Dendritic cell treated with granulocyte-macrophage colony-stimulating factor and Interleukin-4, amounts not matched to agents 40 ng/mL and 50 ng/mL, for 4 days (primary cell): ENCODE results near the gene CATSPERB.

Experiments used
- H3K27ac Mint-ChIP-seq: one replicate; pipeline ENCODE4 v1.8.0; 2022; ENCODE audit warnings: mild to moderate bottlenecking, mixed read lengths
- H3K27me3 Mint-ChIP-seq: one replicate; pipeline ENCODE4 v1.8.0; 2022; ENCODE audit warnings: mild to moderate bottlenecking, mixed read lengths
- H3K36me3 Mint-ChIP-seq: one replicate; pipeline ENCODE4 v1.8.0; 2022; ENCODE audit warnings: low read depth, mixed read lengths
- H3K4me1 Mint-ChIP-seq: one replicate; pipeline ENCODE4 v1.8.0; 2022; ENCODE audit warnings: low read depth, mixed read lengths
- H3K4me3 Mint-ChIP-seq: one replicate; pipeline ENCODE4 v1.8.0; 2022; ENCODE audit warnings: mild to moderate bottlenecking, moderate library complexity, mixed read lengths
- H3K9me3 Mint-ChIP-seq: one replicate; pipeline ENCODE4 v1.8.0; 2022; ENCODE audit warnings: mixed read lengths
- intact Hi-C: fragments of 100-400 bp; cut with micrococcal nuclease; formaldehyde crosslinking; loops from one replicate; pipeline ENCODE4 v1.15.0; 2022

Gene CATSPERB

GRCh38 chr14:91731986-91732385, at the start of gene CATSPERB:
CATSPERB (minus strand) TSS chr14:91732086; CDS start chr14:91729479, 2,607 bp downstream.
- intact Hi-C loops, result no loop called here
- no peak within 1 kb of the TSS for H3K4me3 Mint-ChIP-seq
- H3K9me3 Mint-ChIP-seq, result no peaks in the 10 kb centered on the region
- H3K27me3 Mint-ChIP-seq, result peaks cover 3% of the 10 kb centered on the region
- H3K27ac Mint-ChIP-seq, result no peak within 1 kb of the TSS
- H3K4me1 Mint-ChIP-seq, result no peaks in the 10 kb centered on the region
- H3K36me3 Mint-ChIP-seq, result no peaks in the 10 kb centered on the region

DNA sequence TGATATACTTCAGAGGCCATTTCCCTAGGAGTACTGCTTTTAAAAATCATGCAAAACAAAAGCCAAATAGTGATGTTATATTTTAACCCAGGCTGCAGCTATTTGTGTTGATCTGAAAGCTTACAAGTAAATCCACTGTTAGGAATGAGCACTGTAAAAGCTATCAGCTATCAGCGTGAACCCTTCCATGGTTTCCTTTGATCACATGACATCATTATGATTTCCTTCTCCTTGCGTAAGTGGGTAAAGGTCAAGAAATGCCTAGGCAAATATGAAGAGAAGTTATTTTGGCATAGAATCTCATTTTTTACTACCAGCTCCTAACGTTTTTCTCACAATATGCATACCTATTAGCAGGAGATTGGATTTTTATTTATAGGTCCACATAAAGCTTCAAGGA, 48.6 kb upstream of the CATSPERB start:
- intact Hi-C loops, result no loop called here
- Mint-ChIP-seq H3K4me1 (no peaks in the 10 kb centered on the region), H3K4me3 (no peak overlapping the region), H3K27me3 (no peaks in the 10 kb centered on the region), H3K27ac (no peak overlapping the region), H3K36me3 (no peaks in the 10 kb centered on the region), H3K9me3 (no peaks in the 10 kb centered on the region)

DNA sequence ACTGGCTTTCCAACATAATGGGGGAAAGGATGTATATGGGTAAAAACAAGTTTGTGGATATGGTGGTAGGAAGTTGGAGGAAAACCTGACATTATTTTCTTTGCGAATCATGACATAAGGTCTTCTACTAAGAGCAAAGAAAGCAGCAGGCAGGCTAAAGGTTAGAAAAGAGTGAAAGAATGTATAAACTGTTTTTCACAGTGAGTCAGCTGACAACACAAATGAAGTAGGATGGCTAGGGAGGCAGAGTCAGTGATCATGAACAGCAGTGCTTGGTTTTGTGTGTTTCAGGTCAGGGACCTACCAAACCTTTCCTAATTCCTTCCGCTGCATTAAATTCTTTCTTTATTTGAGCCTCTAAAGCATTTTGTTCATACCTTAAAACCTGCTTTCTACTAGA, 46.3 kb upstream of the CATSPERB start:
- H3K27ac Mint-ChIP-seq, result no peak overlapping the region
- H3K4me1 Mint-ChIP-seq, result peaks cover 11% of the 10 kb centered on the region
- no peaks in the 10 kb centered on the region for H3K9me3 Mint-ChIP-seq
- peaks cover 4% of the 10 kb centered on the region for H3K27me3 Mint-ChIP-seq
- no peak overlapping the region for H3K4me3 Mint-ChIP-seq
- no peaks in the 10 kb centered on the region for H3K36me3 Mint-ChIP-seq
- intact Hi-C loops, result no loop called here

- Mint-ChIP-seq H3K4me3 (no peak overlapping the region), H3K9me3 (no peaks in the 10 kb centered on the region), H3K36me3 (no peaks in the 10 kb centered on the region), H3K27me3 (peaks cover 5% of the 10 kb centered on the region), H3K4me1 (peaks cover 11% of the 10 kb centered on the region), H3K27ac (no peak overlapping the region)
- intact Hi-C loops, result no loop called here
Observed at GRCh38 chr14:91774140-91775096, 42.5 kb upstream of the CATSPERB start.

DNA sequence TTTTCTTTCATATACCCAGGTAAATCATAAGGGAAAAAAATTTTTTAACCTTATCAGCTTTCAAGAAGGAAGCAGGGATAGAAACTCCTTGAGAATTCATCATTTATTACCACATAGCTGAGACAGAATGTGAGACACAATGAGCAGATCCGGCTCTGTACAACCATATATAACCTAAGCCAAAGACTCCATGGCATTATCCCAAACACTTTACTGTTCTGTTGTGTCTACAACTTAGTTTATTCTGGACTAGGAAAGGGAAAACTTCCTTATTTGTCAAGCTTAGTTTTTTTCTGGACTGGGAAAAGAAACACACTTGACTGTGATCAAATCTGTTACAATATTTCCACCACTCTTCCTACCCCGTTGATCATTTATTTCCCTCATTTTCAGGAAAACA, 38.3 kb upstream of the CATSPERB start:
- Mint-ChIP-seq H3K9me3 (no peaks in the 10 kb centered on the region), H3K27ac (no peak overlapping the region), H3K4me1 (peaks cover 11% of the 10 kb centered on the region), H3K4me3 (no peak overlapping the region), H3K27me3 (peaks cover 5% of the 10 kb centered on the region), H3K36me3 (no peaks in the 10 kb centered on the region)
- intact Hi-C loops, result no loop called here

DNA sequence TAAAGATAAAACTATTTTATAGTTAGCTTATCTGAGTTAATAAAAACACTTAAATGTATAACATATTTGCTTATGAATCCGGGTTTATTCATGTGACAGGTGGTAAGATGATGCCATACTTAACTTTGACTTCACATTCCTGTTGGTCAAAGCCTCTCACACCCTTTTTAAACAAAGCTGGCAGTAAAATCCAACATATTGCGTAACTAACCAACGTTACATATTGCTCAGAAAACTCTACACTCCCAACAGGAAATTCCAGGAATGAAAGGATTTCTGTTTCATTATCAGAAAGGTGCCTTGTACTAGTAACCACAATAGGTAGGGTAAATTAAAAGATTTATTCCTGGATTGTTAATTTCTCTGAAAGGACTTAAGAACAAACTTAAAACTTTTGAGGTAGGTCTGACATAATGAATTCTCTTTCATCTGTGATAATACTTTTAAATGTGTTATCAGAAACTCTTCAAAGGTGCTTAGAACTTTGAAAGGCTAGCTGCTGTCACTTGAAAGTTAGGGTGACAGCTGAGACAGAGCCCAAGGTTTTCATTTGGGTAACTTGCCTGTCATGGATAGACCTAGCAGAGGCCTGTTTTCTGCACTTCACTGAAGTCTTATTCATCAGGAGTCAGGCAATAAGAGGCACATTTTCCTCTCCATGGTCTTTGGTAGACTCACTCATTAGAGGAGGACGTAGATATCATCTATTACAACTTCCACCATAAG, 23.8 kb upstream of the CATSPERB start:
- no peak overlapping the region for H3K27ac Mint-ChIP-seq

GRCh38 chr14:91754819-91755218, 22.9 kb upstream of the CATSPERB start:
- Mint-ChIP-seq H3K4me1 (no peaks in the 10 kb centered on the region), H3K4me3 (no peak overlapping the region), H3K27ac (no peak overlapping the region), H3K36me3 (no peaks in the 10 kb centered on the region), H3K9me3 (peaks cover 9% of the 10 kb centered on the region), H3K27me3 (no peaks in the 10 kb centered on the region)
- intact Hi-C loops, result no loop called here

More for the DNA sequence above, 23.8 kb upstream of the CATSPERB start:
- no peaks in the 10 kb centered on the region for H3K4me1 Mint-ChIP-seq
- H3K4me3 Mint-ChIP-seq, result no peak overlapping the region
- no peaks in the 10 kb centered on the region for H3K36me3 Mint-ChIP-seq
- intact Hi-C loops, result no loop called here
- H3K27me3 Mint-ChIP-seq, result no peaks in the 10 kb centered on the region
- peaks cover 18% of the 10 kb centered on the region for H3K9me3 Mint-ChIP-seq

- H3K36me3 Mint-ChIP-seq, result no peaks in the 10 kb centered on the region
Observed at GRCh38 chr14:91754185-91754584, 22.3 kb upstream of the CATSPERB start.

DNA sequence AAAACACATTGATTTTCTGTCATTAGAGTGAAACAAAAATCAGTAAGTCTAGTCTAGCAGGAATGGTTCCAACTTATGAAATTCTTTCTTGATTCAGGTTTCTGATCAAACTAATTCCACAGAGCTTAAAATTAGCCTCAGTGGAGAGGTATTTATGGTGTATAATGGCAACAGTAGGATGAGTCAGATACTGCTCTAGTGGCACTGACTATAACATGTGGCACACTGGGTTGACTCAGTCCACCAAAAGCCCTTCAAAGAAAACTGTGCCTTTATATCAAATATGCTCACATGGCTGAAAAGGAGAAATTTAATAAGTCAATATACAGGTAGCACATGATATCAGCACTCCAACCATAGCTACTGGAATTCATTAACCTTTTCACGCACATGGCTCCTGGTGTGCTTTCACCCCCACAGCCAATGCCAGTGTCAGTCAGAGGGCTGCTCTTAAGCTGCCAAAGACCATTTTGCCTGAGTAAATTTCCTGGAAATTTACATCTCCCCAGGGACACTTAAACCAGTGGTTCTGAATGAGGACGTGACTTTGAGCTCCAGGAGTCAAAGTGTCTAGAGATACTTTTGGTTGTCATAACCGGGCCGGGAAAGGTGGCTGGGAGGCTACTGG, 21.7 kb upstream of the CATSPERB start:
- H3K9me3 Mint-ChIP-seq, result no peaks in the 10 kb centered on the region
- H3K27ac Mint-ChIP-seq, result no peak overlapping the region
- no peak overlapping the region for H3K4me3 Mint-ChIP-seq
- no peaks in the 10 kb centered on the region for H3K4me1 Mint-ChIP-seq
- intact Hi-C loops, result no loop called here
- H3K36me3 Mint-ChIP-seq, result no peaks in the 10 kb centered on the region
- H3K27me3 Mint-ChIP-seq, result no peaks in the 10 kb centered on the region

More at GRCh38 chr14:91754185-91754584, 22.3 kb upstream of the CATSPERB start:
- H3K27me3 Mint-ChIP-seq, result no peaks in the 10 kb centered on the region
- intact Hi-C loops, result no loop called here
- no peak overlapping the region for H3K4me3 Mint-ChIP-seq
- no peaks in the 10 kb centered on the region for H3K4me1 Mint-ChIP-seq
- peaks cover 2% of the 10 kb centered on the region for H3K9me3 Mint-ChIP-seq
- no peak overlapping the region for H3K27ac Mint-ChIP-seq

DNA sequence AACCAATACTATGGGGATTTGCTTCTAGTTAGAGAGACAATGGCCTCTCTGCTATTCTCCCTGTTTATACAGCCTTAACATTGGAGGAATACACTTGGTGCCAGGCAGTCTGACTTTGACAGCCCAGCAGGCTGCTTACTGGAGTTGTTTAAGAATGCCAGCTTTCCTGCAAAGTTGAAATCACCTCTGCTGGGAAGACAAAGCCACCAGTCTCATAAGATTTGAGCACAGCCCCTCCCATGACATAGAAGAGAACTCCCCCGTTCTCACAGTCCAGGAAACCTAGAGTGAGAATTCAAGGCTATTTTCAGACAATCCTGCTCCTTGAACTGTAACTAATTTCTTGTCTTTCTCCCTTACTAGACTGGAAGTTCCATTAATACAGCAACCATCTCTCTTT, 21.1 kb upstream of the CATSPERB start:
- Mint-ChIP-seq H3K4me3 (no peak overlapping the region), H3K27ac (no peak overlapping the region), H3K36me3 (no peaks in the 10 kb centered on the region), H3K4me1 (no peaks in the 10 kb centered on the region), H3K9me3 (no peaks in the 10 kb centered on the region), H3K27me3 (no peaks in the 10 kb centered on the region)
- intact Hi-C loops, result no loop called here

DNA sequence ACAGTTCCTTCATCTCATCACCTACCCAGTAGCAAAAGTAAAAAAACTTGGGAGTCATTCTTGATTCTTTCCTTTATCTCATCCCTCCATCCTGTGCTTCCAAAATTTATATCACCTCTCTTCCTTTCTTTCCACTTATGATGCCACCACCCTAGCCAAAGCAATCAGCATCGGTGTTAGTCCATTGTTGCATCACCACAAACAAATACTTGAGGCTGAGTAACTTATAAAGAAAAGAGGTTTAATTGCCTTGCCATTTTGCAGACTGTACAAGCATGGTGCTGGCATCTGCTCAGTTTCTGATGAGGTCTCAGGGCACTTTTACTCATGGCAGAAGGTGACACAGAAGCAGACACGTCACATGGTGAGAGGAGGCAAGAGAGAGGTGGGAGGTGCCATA, 19.8 kb upstream of the CATSPERB start:
- intact Hi-C loops, result no loop called here
- Mint-ChIP-seq H3K27me3 (no peaks in the 10 kb centered on the region), H3K27ac (no peak overlapping the region), H3K4me1 (no peaks in the 10 kb centered on the region), H3K4me3 (no peak overlapping the region), H3K36me3 (no peaks in the 10 kb centered on the region), H3K9me3 (no peaks in the 10 kb centered on the region)

DNA sequence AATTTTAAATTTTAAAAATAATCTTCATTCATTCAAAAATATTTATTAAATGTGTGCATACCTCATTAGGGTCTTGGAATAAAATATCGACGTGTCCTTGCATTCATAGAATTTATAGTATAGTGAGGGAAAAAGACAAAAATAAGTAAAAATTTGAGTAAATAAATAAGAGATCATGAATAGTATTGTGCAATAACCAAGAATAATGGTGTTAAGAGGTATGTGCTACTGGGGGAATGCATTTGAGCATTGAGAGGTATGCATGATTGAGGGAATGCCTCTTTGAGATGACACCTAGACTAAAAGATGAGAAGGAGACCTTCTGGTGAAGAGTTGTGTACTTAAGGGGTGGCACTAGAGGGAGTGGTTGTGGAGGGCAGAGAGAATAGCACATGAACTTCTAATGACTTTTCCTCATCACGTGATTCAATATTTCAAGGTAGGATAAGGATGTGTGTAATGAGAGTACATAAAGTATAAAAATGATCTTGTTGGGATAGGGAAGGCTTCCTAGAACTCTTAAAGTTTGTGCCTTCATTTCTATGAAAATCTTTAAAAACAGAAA, 18.8 kb upstream of the CATSPERB start:
- intact Hi-C loops, result no loop called here
- no peak overlapping the region for H3K27ac Mint-ChIP-seq
- no peaks in the 10 kb centered on the region for H3K36me3 Mint-ChIP-seq
- no peaks in the 10 kb centered on the region for H3K27me3 Mint-ChIP-seq
- no peak overlapping the region for H3K4me3 Mint-ChIP-seq
- H3K4me1 Mint-ChIP-seq, result no peaks in the 10 kb centered on the region
- H3K9me3 Mint-ChIP-seq, result no peaks in the 10 kb centered on the region

DNA sequence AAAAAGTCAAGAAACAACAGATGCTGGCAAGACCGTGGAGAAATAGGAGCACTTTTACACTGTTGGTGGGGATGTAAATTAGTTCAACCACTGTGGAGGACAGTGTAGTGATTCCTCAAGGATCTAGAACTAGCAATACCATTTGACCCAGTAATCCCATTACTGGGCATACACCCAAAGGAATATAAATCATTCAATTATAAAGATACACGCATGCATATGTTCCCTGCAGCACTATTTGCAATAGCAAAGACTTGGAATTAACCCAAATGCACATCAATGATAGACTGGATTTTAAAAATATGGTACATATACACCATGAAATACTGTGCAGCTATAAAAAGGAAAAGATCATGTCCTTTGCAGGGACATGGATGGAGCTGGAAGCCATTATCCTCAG, 18.0 kb upstream of the CATSPERB start:
- intact Hi-C loops, result no loop called here
- Mint-ChIP-seq H3K4me3 (no peak overlapping the region), H3K27ac (no peak overlapping the region), H3K9me3 (no peaks in the 10 kb centered on the region), H3K36me3 (no peaks in the 10 kb centered on the region), H3K4me1 (no peaks in the 10 kb centered on the region), H3K27me3 (no peaks in the 10 kb centered on the region)

GRCh38 chr14:91748049-91748448, 16.2 kb upstream of the CATSPERB start:
- H3K4me3 Mint-ChIP-seq, result no peak overlapping the region
- H3K36me3 Mint-ChIP-seq, result no peaks in the 10 kb centered on the region
- no peaks in the 10 kb centered on the region for H3K9me3 Mint-ChIP-seq
- intact Hi-C loops, result no loop called here
- no peak overlapping the region for H3K27ac Mint-ChIP-seq
- no peaks in the 10 kb centered on the region for H3K27me3 Mint-ChIP-seq
- peaks cover 3% of the 10 kb centered on the region for H3K4me1 Mint-ChIP-seq
